GM12873 (cell line): ENCODE data around the gene MAP4K3.

Source experiments
- TF ChIP-seq, protein P1 (sequence below): IDR thresholded peaks from 2 replicates; pipeline ENCODE4 v1.5.1; 2012; ENCODE audit warnings: low read depth, mild to moderate bottlenecking, moderate library complexity, low read length, control low read depth; ENCODE audit not compliant: insufficient read depth; ENCODE audit errors: missing control alignments

The MAP4K3 gene

DNA sequence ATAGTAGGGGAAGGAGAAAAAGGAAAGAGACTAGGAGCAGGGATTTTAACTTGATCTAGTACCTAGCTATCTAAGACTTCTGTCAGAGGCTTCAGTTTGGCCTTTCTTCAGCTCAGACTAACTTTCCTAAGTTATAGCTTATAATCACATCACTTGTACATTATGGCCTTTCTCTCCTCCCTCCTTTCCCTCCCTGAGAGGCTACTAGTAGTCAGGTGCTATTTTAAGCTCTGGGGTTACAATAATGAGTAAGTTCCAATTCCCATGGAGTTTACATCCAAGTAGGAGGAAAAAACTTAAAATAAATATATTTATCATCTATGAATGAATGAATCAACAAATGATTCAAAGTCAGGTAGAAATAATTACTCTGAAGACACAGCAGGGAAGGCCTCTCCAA, 102.6 kb downstream of the MAP4K3 start:
- TF ChIP-seq, protein P1, sequence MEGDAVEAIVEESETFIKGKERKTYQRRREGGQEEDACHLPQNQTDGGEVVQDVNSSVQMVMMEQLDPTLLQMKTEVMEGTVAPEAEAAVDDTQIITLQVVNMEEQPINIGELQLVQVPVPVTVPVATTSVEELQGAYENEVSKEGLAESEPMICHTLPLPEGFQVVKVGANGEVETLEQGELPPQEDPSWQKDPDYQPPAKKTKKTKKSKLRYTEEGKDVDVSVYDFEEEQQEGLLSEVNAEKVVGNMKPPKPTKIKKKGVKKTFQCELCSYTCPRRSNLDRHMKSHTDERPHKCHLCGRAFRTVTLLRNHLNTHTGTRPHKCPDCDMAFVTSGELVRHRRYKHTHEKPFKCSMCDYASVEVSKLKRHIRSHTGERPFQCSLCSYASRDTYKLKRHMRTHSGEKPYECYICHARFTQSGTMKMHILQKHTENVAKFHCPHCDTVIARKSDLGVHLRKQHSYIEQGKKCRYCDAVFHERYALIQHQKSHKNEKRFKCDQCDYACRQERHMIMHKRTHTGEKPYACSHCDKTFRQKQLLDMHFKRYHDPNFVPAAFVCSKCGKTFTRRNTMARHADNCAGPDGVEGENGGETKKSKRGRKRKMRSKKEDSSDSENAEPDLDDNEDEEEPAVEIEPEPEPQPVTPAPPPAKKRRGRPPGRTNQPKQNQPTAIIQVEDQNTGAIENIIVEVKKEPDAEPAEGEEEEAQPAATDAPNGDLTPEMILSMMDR = no peak

DNA sequence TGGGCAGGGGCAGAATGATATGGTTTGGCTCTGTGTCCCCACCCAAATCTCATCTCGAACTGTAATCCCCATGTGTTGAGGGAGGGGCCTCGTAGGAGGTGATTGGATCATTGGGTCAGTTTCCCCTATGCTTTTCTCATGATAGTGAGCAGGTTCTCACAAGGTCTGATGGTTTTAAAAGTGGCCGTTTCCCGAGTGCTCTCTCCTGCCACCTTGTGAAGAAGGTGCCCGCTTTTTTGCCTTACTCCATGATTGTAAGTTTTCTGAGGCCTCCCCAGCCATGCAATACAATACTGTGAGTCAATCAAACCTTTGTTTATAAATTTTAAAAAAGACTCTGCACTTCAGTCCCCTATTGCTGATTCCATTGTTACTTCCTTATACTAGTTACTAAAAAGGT, 110.4 kb downstream of the MAP4K3 start:
- TF ChIP-seq, protein P1 = no peak

DNA sequence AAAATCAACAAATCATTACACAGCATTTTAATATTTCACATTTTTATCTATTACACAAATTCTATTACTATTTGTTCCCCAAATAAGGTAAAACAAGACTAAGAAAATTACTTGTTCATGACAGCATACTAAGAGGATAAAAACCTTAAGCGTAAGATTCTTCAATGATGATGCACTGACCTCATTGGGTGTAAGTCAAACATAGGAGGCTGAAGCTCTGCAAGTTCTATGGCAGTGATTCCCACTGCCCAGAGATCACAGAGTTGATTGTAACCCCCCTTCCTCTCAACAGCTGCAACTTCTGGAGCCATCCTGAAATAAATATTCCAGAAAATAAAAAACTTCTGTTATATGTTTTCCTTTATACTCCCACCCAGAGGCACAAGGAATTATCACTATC, 111.1 kb downstream of the MAP4K3 start:
- TF ChIP-seq, protein P1 = no peak

DNA sequence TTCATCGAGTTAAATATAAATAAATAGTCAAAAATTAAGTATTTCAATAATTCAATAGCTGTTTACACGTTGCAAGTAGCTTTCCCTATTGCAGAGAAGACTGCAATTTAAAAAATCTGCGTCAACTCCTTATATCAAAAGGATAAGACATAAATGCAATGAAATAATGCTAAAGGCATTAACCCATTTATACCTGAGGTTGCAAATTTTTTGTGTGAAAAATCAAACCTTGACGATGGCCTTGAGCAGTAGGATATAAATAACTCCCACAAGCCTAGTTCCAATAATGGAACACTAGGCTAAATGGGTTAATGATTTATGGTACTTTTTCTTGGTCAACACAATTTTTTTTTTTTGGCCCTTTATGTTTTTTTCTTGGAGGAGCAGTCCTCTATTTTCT, 116.9 kb downstream of the MAP4K3 start:
- TF ChIP-seq, protein P1 = no peak

DNA sequence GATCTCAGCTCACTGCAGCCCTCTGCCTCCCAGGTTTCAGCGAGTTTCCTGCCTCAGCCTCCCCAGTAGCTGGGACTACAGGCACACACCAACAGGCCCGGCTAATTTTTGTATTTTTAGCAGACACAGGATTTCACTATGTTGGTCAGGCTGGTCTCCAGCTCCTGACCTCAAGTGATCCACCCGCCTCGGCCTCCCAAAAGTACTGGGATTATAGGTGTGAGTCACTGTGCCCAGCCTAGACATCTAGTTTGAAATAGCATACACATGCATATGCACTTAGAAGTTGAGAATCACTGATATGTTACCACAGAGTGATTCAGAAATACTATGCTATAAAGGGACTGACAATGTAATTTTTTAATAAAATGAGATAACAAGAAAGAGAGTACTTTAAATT, 123.5 kb downstream of the MAP4K3 start:
- TF ChIP-seq, protein P1 = no peak

DNA sequence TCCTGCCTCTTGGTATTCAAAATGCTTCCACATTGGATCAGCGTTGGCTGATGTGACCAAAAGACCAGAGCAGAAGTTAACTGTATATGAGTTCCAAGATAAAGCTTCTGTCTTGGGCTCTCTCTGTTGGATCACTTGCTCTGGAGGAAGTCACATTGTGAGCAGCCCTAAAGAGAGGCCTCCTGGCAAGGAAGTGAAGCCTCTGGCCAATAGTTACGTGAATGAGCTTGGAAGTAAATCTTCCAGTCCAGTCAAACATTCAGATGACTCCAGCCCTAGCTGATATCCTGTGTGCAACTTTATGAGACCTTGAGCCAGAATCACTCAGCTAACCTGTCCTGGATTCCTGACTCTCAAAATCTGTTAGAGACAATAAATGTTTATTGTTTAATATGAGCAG, 125.6 kb downstream of the MAP4K3 start:
- TF ChIP-seq, protein P1 = no peak

DNA sequence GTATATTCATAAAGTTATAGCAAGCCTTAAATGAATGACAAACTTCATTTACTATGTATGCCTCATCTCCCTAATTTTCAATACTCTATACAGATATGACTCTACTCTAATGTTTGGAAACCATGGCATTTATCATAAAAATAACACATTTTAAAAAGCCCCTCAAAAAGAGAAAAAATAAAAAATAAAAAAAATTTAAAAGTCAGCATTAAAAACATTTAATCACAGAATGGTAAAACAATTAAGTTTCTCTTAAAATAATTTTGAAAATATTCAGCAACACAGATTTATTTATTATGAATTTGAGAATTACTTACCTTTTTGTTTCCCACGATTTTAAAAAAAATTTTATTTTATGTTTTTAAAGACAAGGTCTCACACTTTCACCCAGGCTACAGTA, 128.3 kb downstream of the MAP4K3 start:
- TF ChIP-seq, protein P1 = no peak
